IMR-90 (cell line): ENCODE data around the gene INTS14. TPM values are rescaled to one million over a fixed set of nuclear protein-coding genes. Genes with fewer than 3 reads are reported as not detected.
A peak's percentile ranks its signal among the peaks of the same experiment; 100 is the strongest.

Experiments
- ATAC-seq: fragments of 200-7000 bp; cut with Tn5 transposase; 2 replicates; pipeline ENCODE4 v1.9.1; 2020; ENCODE audit warnings: low read depth, mild to moderate bottlenecking, moderate library complexity
- BruUV-seq: library from RNA; stranded (reverse); fragments of 400-500 nt; replicated peaks from 2 replicates; lab custom pipeline; 2021; lab: Mats Ljungman, UMichigan
- CTCF ChIA-PET: fragments of 300-600 bp; formaldehyde crosslinking; extraction: SDS; loops from one replicate; lab custom pipeline; 2021; ENCODE audit warnings: antibody characterized with exemption; lab: Yijun Ruan, JAX
- POLR2A ChIA-PET: fragments of 300-600 bp; sonication (Branson Sonifier 250); formaldehyde crosslinking; loops from one replicate; lab custom pipeline; 2022; ENCODE audit warnings: antibody characterized with exemption; ENCODE audit not compliant: unreplicated experiment; lab: Charles Lee
- DNase-seq: peaks from one replicate; pipeline ENCODE4 v3.0.0; 2013
- H2AFZ ChIP-seq: replicated peaks from 2 replicates; pipeline ENCODE3; 2013; ENCODE audit warnings: low read length, mild to moderate bottlenecking; ENCODE audit not compliant: poor library complexity
- H2AK5ac ChIP-seq: 2 replicates; pipeline ENCODE4 v1.6.1; 2013; ENCODE audit warnings: low read depth, low read length, inconsistent platforms
- H2AK9ac ChIP-seq: replicated peaks from 2 replicates; pipeline ENCODE3; 2013; ENCODE audit warnings: mild to moderate bottlenecking, low read depth, low read length, moderate library complexity; ENCODE audit not compliant: poor library complexity
- H2BK120ac ChIP-seq: 2 replicates; pipeline ENCODE4 v1.6.1; 2013; ENCODE audit warnings: low read depth, low read length, inconsistent platforms
- H2BK15ac ChIP-seq: 3 replicates; pipeline ENCODE4 v1.6.1; 2013; ENCODE audit warnings: low read depth, low read length, inconsistent platforms
- H2BK20ac ChIP-seq: 2 replicates; pipeline ENCODE4 v1.6.1; 2013; ENCODE audit warnings: low read depth, mild to moderate bottlenecking, inconsistent platforms, low read length, moderate library complexity
- H2BK5ac ChIP-seq: 2 replicates; pipeline ENCODE4 v1.6.1; 2013; ENCODE audit warnings: mild to moderate bottlenecking, low read depth, low read length, inconsistent platforms; ENCODE audit not compliant: poor library complexity, severe bottlenecking
- H3K14ac ChIP-seq: replicated peaks from 2 replicates; pipeline ENCODE4 v1.6.1; 2013; ENCODE audit warnings: low read depth, low read length, inconsistent platforms
- H3K18ac ChIP-seq: 2 replicates; pipeline ENCODE4 v1.6.1; 2013; ENCODE audit warnings: low read depth, low read length, control low read depth
- H3K23ac ChIP-seq: 2 replicates; pipeline ENCODE4 v1.6.1; 2013; ENCODE audit warnings: low read depth, low read length, inconsistent platforms
- H3K27ac ChIP-seq: 2 replicates; pipeline ENCODE4 v1.5.1; 2013; ENCODE audit warnings: mild to moderate bottlenecking, control low read depth, low read length; ENCODE audit not compliant: insufficient read depth
- H3K27me3 ChIP-seq: 2 replicates; pipeline ENCODE4 v1.6.1; 2013; ENCODE audit warnings: low read length; ENCODE audit not compliant: control insufficient read depth, insufficient read depth
- H3K36me3 ChIP-seq: 2 replicates; pipeline ENCODE4 v1.6.1; 2013; ENCODE audit warnings: low read length, mixed read lengths; ENCODE audit not compliant: control insufficient read depth, insufficient read depth
- H3K4ac ChIP-seq: 2 replicates; pipeline ENCODE4 v1.6.1; 2013; ENCODE audit warnings: low read depth, low read length, inconsistent platforms
- H3K4me1 ChIP-seq: 2 replicates; pipeline ENCODE4 v1.6.1; 2013; ENCODE audit warnings: low read length, mixed read lengths; ENCODE audit not compliant: control insufficient read depth, insufficient read depth
- H3K4me2 ChIP-seq: 2 replicates; pipeline ENCODE4 v1.6.1; 2013; ENCODE audit warnings: low read depth, mild to moderate bottlenecking, control low read depth, low read length, moderate library complexity
- H3K4me3 ChIP-seq: 2 replicates; pipeline ENCODE4 v1.5.1; 2013; ENCODE audit warnings: low read depth, mild to moderate bottlenecking, control low read depth, low read length, moderate library complexity; ENCODE audit not compliant: insufficient read depth
- H3K56ac ChIP-seq: 2 replicates; pipeline ENCODE4 v1.6.1; 2013; ENCODE audit warnings: low read length, inconsistent platforms; ENCODE audit not compliant: insufficient read depth; ENCODE audit errors: extremely low read depth
- H3K79me1 ChIP-seq, 2 experiments: 2 replicates each; pipeline ENCODE4 v1.6.1; 2013; ENCODE audit warnings: low read length in 2 of 2, inconsistent platforms in 1 of 2, low read depth in 1 of 2
- H3K9ac ChIP-seq: 2 replicates; pipeline ENCODE4 v1.6.1; 2013; ENCODE audit warnings: low read depth, low read length, control low read depth
- H3K9me1 ChIP-seq: 2 replicates; pipeline ENCODE4 v1.6.1; 2013; ENCODE audit warnings: low read length, inconsistent platforms; ENCODE audit not compliant: insufficient read depth
- H3K9me3 ChIP-seq: 2 replicates; pipeline ENCODE4 v1.6.1; 2013; ENCODE audit warnings: low read length; ENCODE audit not compliant: control insufficient read depth, insufficient read depth
- H4K20me1 ChIP-seq: 2 replicates; pipeline ENCODE4 v1.6.1; 2013; ENCODE audit warnings: low read length, inconsistent platforms; ENCODE audit not compliant: insufficient read depth
- H4K5ac ChIP-seq: 2 replicates; pipeline ENCODE4 v1.6.1; 2013; ENCODE audit warnings: mild to moderate bottlenecking, low read depth, low read length, control low read depth
- H4K8ac ChIP-seq, 2 experiments: 2 replicates each; pipeline ENCODE4 v1.6.1; 2013; ENCODE audit warnings: low read depth in 2 of 2, low read length in 2 of 2, control low read depth in 1 of 2, inconsistent platforms in 1 of 2
- H4K91ac ChIP-seq: 2 replicates; pipeline ENCODE4 v1.6.1; 2013; ENCODE audit warnings: low read depth, low read length, inconsistent platforms; ENCODE audit not compliant: insufficient read depth
- CHD1 ChIP-seq: IDR thresholded peaks from 2 replicates; pipeline ENCODE4 v1.6.1; 2012; ENCODE audit warnings: low read depth, low read length, improper control_type of control experiment
- CTCF ChIP-seq: conservative IDR thresholded peaks from 2 replicates; pipeline ENCODE4 v1.5.1; 2012; ENCODE audit warnings: mild to moderate bottlenecking, low read depth, low read length, improper control_type of control experiment
- FOS ChIP-seq: fragments of 150-350 bp; IDR thresholded peaks from 2 replicates; pipeline ENCODE4 v1.6.1; 2016; ENCODE audit warnings: low read depth, low read length
- NFE2L2 ChIP-seq: fragments of 150-350 bp; IDR thresholded peaks from 2 replicates; pipeline ENCODE4 v1.6.1; 2016; ENCODE audit warnings: low read depth, mild to moderate bottlenecking, low read length
- POLR2A ChIP-seq: IDR thresholded peaks from 2 replicates; pipeline ENCODE4 v1.6.1; 2012; ENCODE audit warnings: mild to moderate bottlenecking, low read depth, low read length
- RFX5 ChIP-seq: IDR thresholded peaks from 2 replicates; pipeline ENCODE4 v1.8.0; 2012; ENCODE audit warnings: low read depth, mild to moderate bottlenecking, low read length, moderate library complexity
- WGBS, 2 experiments: methylation state at CpG; one replicate each; pipeline versions ENCODE4 v1.1.5 to v1.1.7; 2013; ENCODE audit warnings: missing lambda C conversion rate in 2 of 2; ENCODE audit not compliant: insufficient read length in 1 of 2; ENCODE audit errors: extremely low coverage in 2 of 2; 5-methylcytosine and 5-hydroxymethylcytosine counted together
- dilution Hi-C: fragments of 300-500 bp; cut with HindIII; formaldehyde crosslinking; loops from one replicate; pipeline ENCODE4 v1.14.3; 2018; ENCODE audit warnings: low sequenced_read_pairs; ENCODE audit not compliant: unreplicated experiment
- in situ Hi-C: fragments of 300-500 bp; cut with MboI; formaldehyde crosslinking; loops from 3 replicates; pipeline ENCODE4 v1.14.3; 2019; ENCODE audit warnings: low sequenced_read_pairs, inconsistent platforms, mixed read lengths
- intact Hi-C: fragments of 100-400 bp; cut with micrococcal nuclease; formaldehyde crosslinking; loops from 2 replicates; pipeline ENCODE4 v1.10.0; 2022
- polyA plus RNA-seq, 3 experiments: library from polyadenylated mRNA; depleted of rRNA; stranded (reverse); fragments of >200 nt; gene quantifications; 2 replicates each; pipeline ENCODE4 v1.2.3, GENCODE V29; 2012; ENCODE audit warnings: low replicate concordance in 1 of 3
- total RNA-seq: library from RNA; depleted of rRNA; stranded (reverse); fragments of >200 nt; gene quantifications from 2 replicates; pipeline ENCODE4 v1.2.3, GENCODE V29; 2012

The INTS14 gene
- total and polyA plus RNA-seq, 2 of the 4 experiments (the other 2 are of a cell fraction), result 22.9 to 39.5 TPM

DNA sequence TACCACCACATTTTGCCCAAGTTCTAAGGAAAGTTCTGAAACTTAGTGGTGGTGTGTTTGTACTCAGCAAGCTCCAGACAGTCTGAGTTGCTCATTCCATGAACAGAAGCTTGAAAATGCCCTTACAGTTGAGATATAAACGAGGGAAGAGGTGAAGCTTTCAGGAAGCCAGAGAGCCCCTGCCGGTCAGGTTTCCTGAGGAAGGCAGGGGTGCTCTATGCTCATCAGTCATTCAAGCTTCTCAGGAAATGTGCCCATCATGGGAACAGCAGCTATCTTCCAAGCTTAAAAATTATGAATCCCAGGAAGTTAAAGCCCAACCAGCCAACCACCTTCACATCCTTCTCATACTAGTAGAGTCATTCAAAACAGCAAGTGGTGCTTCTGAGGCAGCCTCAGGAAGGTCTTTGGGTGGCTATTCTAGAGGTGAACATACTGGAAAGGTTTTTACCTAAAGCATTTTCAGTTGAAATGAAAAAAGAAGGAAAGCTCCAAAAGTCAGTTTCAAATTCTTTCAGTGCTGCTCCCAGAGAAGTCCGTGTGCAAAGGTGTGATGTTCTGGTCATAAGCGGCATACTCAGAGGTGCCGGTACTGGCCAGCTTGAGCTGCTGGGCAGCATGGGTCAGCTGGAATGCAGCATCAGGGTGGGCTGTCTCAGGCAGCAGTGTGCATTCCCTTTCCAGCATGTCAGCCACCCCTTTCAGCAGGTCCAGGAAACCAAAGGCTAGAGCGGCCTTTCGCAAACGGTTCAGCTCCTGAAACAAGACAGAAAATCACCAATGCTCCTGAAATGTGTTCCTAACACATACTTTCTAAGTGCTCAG lies 31.8 kb downstream of the INTS14 start:
- peaks cover 8 to 17% of the 10 kb centered on the region in 2 experiments; a peak in 3 of 4 replicates for H3K79me1 ChIP-seq
- 0 out of 2 replicates have a peak, but pooled peaks cover 3% of the 10 kb centered on the region for H4K20me1 ChIP-seq
- no peak for TF ChIP-seq CTCF
- TF ChIP-seq NFE2L2, result no peak
- TF ChIP-seq CHD1, result no peak
- no peak for TF ChIP-seq FOS
- TF ChIP-seq RFX5, result no peak
- no peak for TF ChIP-seq POLR2A
- no peak overlapping the region for H2BK20ac ChIP-seq
- H3K9me3 ChIP-seq, result no peaks in the 10 kb centered on the region
- no peak overlapping the region for H3K14ac ChIP-seq
- H3K4ac ChIP-seq, result no peak overlapping the region
- H2AFZ ChIP-seq, result no peak overlapping the region
- TSS peak; percentile 94 for BruUV-seq
- no peak overlapping the region for H3K18ac ChIP-seq
- 72% methylated on average over 5 of the region's 8 CpGs; no CpG with 5 or more reads in 1 of the 2 experiments for WGBS, 2 experiments
- no peak overlapping the region for H3K23ac ChIP-seq
- H3K56ac ChIP-seq, result no peak overlapping the region
- H4K5ac ChIP-seq, result no peak overlapping the region
- in situ Hi-C loops (no loop called here), dilution Hi-C loops (no loop called here), intact Hi-C loops (loop anchor here (5.0 kb wide), 1 partner anchor 172 kb away; no protein-coding TSS in a partner anchor)
- H3K27me3 ChIP-seq, result no peaks in the 10 kb centered on the region
- ATAC-seq (no peak), DNase-seq (no peak)
- peaks cover 29% of the 10 kb centered on the region for H3K36me3 ChIP-seq
- H4K91ac ChIP-seq, result no peak overlapping the region
- H3K4me1 ChIP-seq, result peaks cover 8% of the 10 kb centered on the region
- H2BK120ac ChIP-seq, result no peak overlapping the region
- H3K4me2 ChIP-seq, result no peak overlapping the region
- H2BK5ac ChIP-seq, result no peak overlapping the region
- POLR2A ChIA-PET, result no interaction called here
- no peak overlapping the region for H3K27ac ChIP-seq
- H3K9me1 ChIP-seq, result peaks cover 17% of the 10 kb centered on the region
- 0 out of 4 replicates have a peak overlapping the region, but pooled peaks of 1 of the 2 experiments have one; percentile 12 for H4K8ac ChIP-seq
- H3K4me3 ChIP-seq, result no peak overlapping the region
- no peak overlapping the region for H2AK9ac ChIP-seq
- H3K9ac ChIP-seq, result no peak overlapping the region
- H2AK5ac ChIP-seq, result peak overlapping the region; percentile 4; the same call in 1 of the 2 replicates
- CTCF ChIA-PET, result interaction anchor here (1.2 kb wide), 1 partner anchor 11 kb away, joined by 3 read pairs; no protein-coding TSS in a partner anchor
- no peak overlapping the region for H2BK15ac ChIP-seq
